ENCODE results near the gene CUX1.

GRCh38 chr7:102222445-102222844, 405.0 kb downstream of the CUX1 start:
- TF ChIP-seq CTCF (IDR thresholded peaks at IDR 0.05): no peak
- TF ChIP-seq POLR2A (IDR thresholded peaks at IDR 0.05): no peak
